ENCODE measurements around the gene IGFBP5. TPM values are rescaled to one million over a fixed set of nuclear protein-coding genes. Genes with fewer than 3 reads are reported as not detected.

The IGFBP5 gene
- total RNA-seq, 4 donors from 2014 or later = 99.5 to 550 (median 279) TPM

- ATAC-seq (no peak), DNase-seq (no peak)
- in situ Hi-C loops (cut with MboI; ENCODE audit: low sequenced_read_pairs in 4 of 4) = no loop called here
- H3K27ac ChIP-seq = no peak overlapping the region
- intact Hi-C loops (cut with DNase I; ENCODE audit: low total_unique reads) = no loop called here
- no peaks in the 10 kb centered on the region for H3K27me3 ChIP-seq
- no peaks in the 10 kb centered on the region for H3K4me1 ChIP-seq
- no peak overlapping the region for H3K4me3 ChIP-seq
- TF ChIP-seq POLR2A (IDR thresholded peaks at IDR 0.05) = no peak
- no peaks in the 10 kb centered on the region for H3K9me3 ChIP-seq
- no peaks in the 10 kb centered on the region for H3K36me3 ChIP-seq
Measured at GRCh38 chr2:216648105-216648504, 47.2 kb downstream of the IGFBP5 start.

- TF ChIP-seq POLR2A (IDR thresholded peaks at IDR 0.05) = no peak
- DNase-seq = no peak
- intact Hi-C loops (cut with DNase I; ENCODE audit: low total_unique reads) (no loop called here), in situ Hi-C loops (cut with MboI; ENCODE audit: low sequenced_read_pairs in 4 of 4) (no loop called here)
- no peaks in the 10 kb centered on the region for H3K4me1 ChIP-seq
- no peaks in the 10 kb centered on the region for H3K27me3 ChIP-seq
- no peak overlapping the region for H3K4me3 ChIP-seq
- H3K9me3 ChIP-seq = no peaks in the 10 kb centered on the region
- no peak for ATAC-seq
- no peak overlapping the region for H3K27ac ChIP-seq
- H3K36me3 ChIP-seq = no peaks in the 10 kb centered on the region
Measured at GRCh38 chr2:216646116-216646515, 49.2 kb downstream of the IGFBP5 start.

GRCh38 chr2:216645636-216645950 lies 49.8 kb downstream of the IGFBP5 start:
- Histone ChIP-seq H3K27me3 (no peaks in the 10 kb centered on the region), H3K4me3 (no peak overlapping the region), H3K4me1 (no peaks in the 10 kb centered on the region), H3K9me3 (no peaks in the 10 kb centered on the region), H3K36me3 (no peaks in the 10 kb centered on the region), H3K27ac (no peak overlapping the region)
- TF ChIP-seq POLR2A (IDR thresholded peaks at IDR 0.05) (no peak), CTCF (IDR thresholded peaks at IDR 0.05 in 4 of 5, conservative IDR thresholded peaks at IDR 0.05 in 1 of 5) (no peak)
- intact Hi-C loops (cut with DNase I; ENCODE audit: low total_unique reads) (no loop called here), in situ Hi-C loops (cut with MboI; ENCODE audit: low sequenced_read_pairs in 4 of 4) (no loop called here)
- ATAC-seq = no peak
- DNase-seq = no peak

- Histone ChIP-seq H3K4me1 (no peaks in the 10 kb centered on the region), H3K36me3 (no peaks in the 10 kb centered on the region), H3K27ac (peak overlapping the region; percentile 0 to 51 (median 32)), H3K27me3 (no peaks in the 10 kb centered on the region), H3K9me3 (no peaks in the 10 kb centered on the region), H3K4me3 (no peak overlapping the region)
- intact Hi-C loops (cut with DNase I; ENCODE audit: low total_unique reads) = no loop called here
- in situ Hi-C loops (cut with MboI; ENCODE audit: low sequenced_read_pairs in 4 of 4) = no loop called here
- TF ChIP-seq POLR2A (IDR thresholded peaks at IDR 0.05) (no peak), CTCF (IDR thresholded peaks at IDR 0.05 in 4 of 5, conservative IDR thresholded peaks at IDR 0.05 in 1 of 5) (no peak)
- peak in 1 of 2 donors; percentile 52 for ATAC-seq
- DNase-seq = no peak
Measured at GRCh38 chr2:216644842-216645635, 50.3 kb downstream of the IGFBP5 start.

GRCh38 chr2:216643986-216644659 lies 51.2 kb downstream of the IGFBP5 start:
- Histone ChIP-seq H3K4me1 (no peaks in the 10 kb centered on the region), H3K27me3 (no peaks in the 10 kb centered on the region), H3K36me3 (no peaks in the 10 kb centered on the region), H3K27ac (peak overlapping the region; percentile 0 to 62 (median 32)), H3K9me3 (no peaks in the 10 kb centered on the region), H3K4me3 (no peak overlapping the region)
- no peak for ATAC-seq
- TF ChIP-seq CTCF (IDR thresholded peaks at IDR 0.05 in 4 of 5, conservative IDR thresholded peaks at IDR 0.05 in 1 of 5) (no peak), POLR2A (IDR thresholded peaks at IDR 0.05) (no peak)
- intact Hi-C loops (cut with DNase I; ENCODE audit: low total_unique reads) = no loop called here
- in situ Hi-C loops (cut with MboI; ENCODE audit: low sequenced_read_pairs in 4 of 4) = no loop called here
- DNase-seq = no peak
